CD1c-positive myeloid dendritic cell (primary cell): ENCODE data around the gene REX1BD.

Source experiments
- DNase-seq: peaks from one replicate; pipeline ENCODE4 v3.0.0-alpha.2; 2016; ENCODE audit errors: extremely low spot score

Gene REX1BD

GRCh38 chr19:18603255-18603957 lies 14.8 kb downstream of the REX1BD start:
- peak; percentile 11 for DNase-seq

DNA sequence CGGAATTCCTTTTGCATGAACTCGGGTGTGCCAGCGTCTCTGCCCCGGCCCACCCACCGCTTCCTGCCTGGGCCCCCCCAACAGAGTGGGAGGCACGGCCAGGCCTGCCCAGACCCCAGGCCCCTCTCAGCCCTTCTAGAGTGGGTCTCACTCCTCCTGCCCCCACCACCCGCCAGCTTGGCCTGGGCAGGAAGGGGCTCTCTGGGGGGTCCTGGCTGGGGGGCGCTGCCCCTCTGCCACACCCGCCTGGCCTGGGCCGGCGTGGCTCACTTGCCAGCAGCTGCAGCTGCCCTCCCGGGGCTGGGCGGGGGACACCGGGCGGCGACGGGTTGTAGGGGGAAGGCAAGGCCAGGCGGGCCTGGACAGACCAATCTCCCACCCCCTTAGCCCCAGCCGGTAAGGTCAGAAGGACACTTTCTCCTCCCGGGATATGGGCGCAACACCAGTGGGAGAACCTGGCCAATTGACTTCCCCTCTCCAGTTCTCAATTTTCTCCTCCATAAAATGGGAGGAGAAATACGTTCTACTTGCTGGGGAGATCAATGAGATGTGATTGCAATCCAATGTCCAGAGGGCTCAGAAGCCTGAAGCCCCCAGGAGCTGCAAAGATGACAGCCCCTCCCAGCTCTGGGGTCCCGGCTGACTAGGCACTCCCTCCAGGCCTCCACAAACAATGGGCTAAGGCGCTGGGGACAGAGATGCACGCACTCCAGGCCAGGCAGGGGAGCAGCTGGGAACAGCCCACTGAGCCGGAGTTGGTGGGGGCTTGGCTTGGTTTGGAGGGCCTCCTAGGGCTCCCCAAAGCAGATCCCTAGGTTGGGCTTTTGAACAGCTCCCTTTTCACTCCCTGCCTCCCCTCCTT lies 15.6 kb downstream of the REX1BD start:
- DNase-seq, result no peak

- no peak for DNase-seq
Measured at GRCh38 chr19:18604820-18605159, 16.2 kb downstream of the REX1BD start.

- DNase-seq, result no peak
Measured at GRCh38 chr19:18605196-18605545, 16.6 kb downstream of the REX1BD start.

- no peak for DNase-seq
Measured at GRCh38 chr19:18605546-18606280, 17.1 kb downstream of the REX1BD start.

GRCh38 chr19:18606281-18607225 lies 18.0 kb downstream of the REX1BD start, which contains the start of gene CRLF1:
TSS of gene CRLF1 (minus strand) at chr19:18606799. CDS start at chr19:18606656, 143 bp downstream.
- no peak for DNase-seq

GRCh38 chr19:18607226-18608101 lies 18.9 kb downstream of the REX1BD start:
- no peak for DNase-seq

GRCh38 chr19:18608102-18608804 lies 19.7 kb downstream of the REX1BD start:
- no peak for DNase-seq

DNA sequence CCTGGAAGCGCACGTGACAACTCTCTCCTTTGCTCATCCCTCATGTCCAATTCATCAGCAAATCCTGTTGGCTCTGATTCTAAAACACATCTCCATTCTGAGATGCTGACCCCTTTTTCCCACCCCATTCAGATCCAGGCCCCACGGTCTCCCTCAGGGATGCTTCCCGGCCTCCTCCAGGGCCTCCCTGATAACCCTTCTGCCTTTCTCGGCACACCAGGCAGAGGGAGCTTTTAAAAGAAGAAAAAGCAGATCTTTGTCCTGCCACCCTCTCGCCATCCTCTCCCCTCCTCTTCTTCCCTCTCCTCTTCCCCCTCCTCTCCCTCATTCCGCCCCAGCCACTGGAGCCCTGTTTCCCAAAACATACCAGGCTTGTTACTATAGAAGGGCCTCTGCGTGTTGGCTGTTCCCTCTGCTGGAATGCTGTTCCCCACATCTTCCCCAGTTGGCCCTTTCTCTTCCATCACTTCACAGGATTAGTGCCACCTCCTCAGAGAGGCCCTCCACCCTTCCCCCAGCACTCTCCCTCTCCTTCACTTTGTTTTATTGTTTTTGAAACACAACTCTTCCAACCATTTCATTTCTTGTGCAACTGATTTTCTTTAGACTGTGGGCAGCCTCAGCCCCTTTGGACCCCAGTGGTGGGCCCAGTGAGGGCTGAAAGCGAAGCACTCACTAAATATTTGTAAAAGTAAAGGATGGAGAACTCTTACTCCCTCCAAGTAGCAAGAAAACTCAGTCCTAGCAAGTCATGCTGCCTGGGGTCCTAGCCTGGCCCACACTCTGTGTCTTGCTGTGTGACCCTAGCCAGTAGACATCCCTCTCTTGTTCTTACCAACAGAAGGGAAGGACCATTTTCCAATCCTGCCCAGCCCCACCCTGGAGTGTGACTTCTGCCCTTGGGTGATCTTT lies 20.5 kb downstream of the REX1BD start:
- no peak for DNase-seq

GRCh38 chr19:18609717-18610051 lies 21.1 kb downstream of the REX1BD start:
- no peak for DNase-seq

DNA sequence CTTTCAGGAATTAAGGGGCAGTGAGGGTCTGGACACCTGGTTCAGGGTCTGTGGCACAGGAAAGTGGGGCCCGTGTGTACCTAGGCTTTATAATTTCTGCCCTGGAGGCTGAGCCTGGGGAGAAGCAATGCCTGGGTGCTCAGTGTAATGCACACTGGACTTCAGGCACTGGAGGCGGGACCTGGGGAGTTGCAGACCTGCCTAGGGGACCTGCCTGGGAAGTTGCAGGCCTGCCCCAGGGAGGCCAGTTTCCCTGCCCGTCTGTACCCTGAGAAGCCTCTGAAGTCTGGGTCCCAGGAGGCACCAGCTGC lies 21.6 kb downstream of the REX1BD start:
- no peak for DNase-seq

DNA sequence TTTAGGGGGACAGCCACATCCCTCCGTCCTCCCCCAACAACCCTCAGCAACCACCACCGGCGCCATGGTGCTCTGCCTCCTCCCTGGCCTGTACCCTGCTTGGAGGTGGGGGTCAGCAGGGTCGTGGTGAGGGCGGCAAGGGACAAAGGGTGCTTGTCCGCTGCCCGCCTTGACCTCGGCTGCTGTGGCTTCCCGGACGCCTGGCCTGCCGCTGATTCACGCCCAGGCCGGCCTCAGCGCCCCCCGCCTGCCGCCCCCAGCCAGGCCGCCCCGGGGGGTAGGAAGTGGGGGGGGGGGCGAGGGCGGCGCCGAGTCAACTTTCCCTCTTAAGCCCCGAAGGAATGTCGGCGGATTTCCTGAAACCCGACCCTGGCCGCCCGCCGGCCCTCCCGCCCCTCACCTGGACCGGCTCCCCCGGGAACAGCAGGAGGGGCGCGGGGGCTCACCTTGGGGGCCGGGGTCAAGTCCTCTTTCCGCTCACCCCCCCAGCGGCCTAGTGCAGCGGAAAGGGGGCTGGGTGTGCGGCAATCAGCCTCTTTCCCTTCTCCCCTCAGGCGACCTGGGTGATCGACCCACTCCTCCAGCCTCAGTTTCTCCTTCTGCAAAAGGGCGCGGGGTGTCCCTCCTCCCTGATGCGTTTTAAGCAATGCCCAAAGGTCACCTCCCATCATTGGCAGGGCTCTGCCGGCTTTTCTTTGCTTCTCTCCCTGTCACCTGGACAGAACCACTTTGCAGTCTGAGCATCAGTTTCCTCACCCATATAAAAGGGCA lies 22.1 kb downstream of the REX1BD start:
- no peak for DNase-seq

DNA sequence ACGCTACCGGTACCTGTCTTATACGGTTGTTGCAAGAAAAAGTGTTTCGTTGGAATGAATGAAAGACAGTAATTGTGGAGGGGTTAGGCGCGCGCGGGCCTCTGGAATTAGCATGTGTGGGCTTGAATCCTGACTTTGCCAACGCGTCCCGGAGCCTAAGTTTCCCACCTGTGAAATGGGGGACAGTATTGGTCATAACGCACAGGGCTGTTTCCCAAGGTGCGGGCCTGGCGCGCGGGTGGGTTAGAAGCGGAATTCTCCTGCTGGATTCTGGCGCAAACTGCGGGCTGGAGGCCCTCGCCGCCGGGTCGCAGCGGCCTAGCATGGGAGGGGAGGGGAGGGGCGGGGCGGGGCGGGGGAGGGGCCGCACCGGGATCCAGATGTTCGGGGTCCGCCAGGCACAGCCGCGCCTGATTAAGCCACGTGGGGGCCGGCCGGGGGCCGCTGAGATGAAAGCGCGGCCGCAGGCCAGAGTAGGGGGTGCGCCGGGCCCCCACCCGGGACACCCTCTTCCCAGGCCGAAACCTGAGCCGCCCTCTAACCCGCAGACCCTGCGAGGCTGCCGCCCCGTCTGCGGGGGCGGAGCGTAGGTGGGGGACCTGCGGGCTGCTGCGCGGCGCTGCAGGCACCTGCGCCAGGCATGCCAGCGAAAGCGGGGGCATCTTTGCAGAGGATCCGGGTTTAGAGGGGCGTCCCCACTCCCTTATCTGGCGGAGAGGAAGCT lies 22.9 kb downstream of the REX1BD start:
- no peak for DNase-seq

DNA sequence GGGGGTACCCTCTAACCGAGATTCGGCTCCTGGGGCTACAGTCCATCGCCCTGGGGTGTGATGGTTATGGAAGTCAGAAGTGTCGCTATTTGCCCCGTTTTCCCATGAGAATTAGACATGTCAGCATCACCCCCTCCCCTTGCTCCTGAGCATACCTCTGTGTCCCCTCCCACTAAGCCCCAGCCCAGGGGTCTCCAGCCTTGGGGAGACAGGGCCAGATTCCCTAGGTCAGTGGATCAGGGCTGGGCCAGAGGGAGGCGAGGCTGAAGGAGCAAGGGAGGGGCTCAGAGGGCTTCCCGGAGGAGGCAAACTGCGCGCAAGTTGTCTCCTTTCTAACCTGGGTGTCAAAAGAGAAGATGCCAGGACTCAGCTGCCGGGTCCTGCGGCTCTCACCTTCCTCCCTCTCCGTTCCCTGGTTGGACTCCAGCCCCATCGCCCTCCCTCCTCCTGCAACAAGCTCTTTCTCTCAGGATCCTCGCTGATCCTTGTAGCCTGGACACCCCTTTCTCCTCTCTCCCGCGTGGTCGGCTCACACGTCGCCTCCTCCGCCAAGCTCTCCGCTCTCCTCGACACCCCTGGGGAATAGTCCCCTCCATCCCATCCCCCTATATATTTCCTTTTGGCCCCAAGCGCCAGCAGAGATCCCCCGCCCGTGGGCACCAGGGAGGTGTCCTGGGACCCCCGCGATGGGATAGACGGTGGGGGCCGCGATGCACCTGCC lies 23.6 kb downstream of the REX1BD start:
- DNase-seq, result no peak

GRCh38 chr19:18612772-18613588 lies 24.4 kb downstream of the REX1BD start, which contains the start of gene TMEM59L:
TSS of gene TMEM59L (plus strand) at chr19:18612870. CDS start at chr19:18612959, 89 bp downstream.
- DNase-seq, result no peak
